Cardiac septum (tissue), 1 donor: ENCODE results near the gene NGB. TPM values are rescaled to one million over a fixed set of nuclear protein-coding genes. Genes with fewer than 3 reads are reported as not detected.
"Not testable (repeated sequence)": the region's sequence is repeated elsewhere in the genome, so short reads cannot be mapped to it uniquely, and the experiment has no call there.

Experiments
- DNase-seq: peaks from one replicate; pipeline ENCODE4 v3.0.0-alpha.2; 2020; ENCODE audit warnings: low spot score
- intact Hi-C: fragments of 100-400 bp; cut with DNase I; formaldehyde crosslinking; loops from one replicate; pipeline ENCODE4 v1.14.0; 2022
- long read RNA-seq: library from polyadenylated mRNA; unstranded; transcript quantifications from one replicate; pipeline ENCODE4 v2.0.0, GENCODE V29; 2021
- total RNA-seq: library from RNA; stranded (reverse); fragmentation: NEBNext Ultra II Directional; extraction: Animal tissue kit (Norgen Biotek cat#: 25700); gene quantifications from one replicate; pipeline ENCODE4 v1.2.1, GENCODE V29; 2021
- donor health status: DM: no; HTN: no; CAD: no.

The NGB gene, protein sequence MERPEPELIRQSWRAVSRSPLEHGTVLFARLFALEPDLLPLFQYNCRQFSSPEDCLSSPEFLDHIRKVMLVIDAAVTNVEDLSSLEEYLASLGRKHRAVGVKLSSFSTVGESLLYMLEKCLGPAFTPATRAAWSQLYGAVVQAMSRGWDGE
- not detected for total RNA-seq
- long read RNA-seq = 0 reads

DNA sequence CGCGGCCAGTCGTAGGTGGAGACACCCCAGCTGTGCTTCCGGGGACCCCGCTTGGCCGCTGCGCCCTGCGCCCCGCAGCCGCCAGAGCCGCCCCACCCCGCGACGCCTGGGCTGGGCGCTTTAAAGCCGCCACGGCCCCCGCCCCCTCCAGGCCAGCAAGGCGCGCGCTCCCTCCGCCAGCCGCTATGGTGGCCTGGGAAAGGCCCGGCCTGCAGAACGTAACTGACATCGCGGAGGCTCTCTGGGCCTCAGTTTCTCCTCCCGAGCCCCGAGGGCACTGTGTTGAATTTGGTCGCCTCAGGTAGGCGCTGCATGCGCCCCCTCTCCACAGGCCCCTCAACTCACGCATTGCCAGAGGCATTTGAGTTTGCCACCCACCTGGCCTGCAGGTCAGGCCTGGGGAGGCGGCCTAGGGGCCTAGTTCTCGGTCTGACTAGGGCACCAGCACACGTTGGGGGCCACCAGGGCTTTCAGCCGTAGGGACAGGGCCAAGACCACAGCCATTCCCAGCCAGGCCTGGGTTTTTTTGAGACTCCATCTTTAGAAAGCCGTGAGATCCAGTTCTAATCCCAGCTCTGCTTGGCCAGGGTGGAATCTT is at the start of gene NGB:
Gene NGB (minus strand): TSS at position 94 of the 598 bp plus-strand sequence. CDS start 269 bp downstream, outside the sequence.
- intact Hi-C loops = no loop called here
- DNase-seq = peak; percentile 41

DNA sequence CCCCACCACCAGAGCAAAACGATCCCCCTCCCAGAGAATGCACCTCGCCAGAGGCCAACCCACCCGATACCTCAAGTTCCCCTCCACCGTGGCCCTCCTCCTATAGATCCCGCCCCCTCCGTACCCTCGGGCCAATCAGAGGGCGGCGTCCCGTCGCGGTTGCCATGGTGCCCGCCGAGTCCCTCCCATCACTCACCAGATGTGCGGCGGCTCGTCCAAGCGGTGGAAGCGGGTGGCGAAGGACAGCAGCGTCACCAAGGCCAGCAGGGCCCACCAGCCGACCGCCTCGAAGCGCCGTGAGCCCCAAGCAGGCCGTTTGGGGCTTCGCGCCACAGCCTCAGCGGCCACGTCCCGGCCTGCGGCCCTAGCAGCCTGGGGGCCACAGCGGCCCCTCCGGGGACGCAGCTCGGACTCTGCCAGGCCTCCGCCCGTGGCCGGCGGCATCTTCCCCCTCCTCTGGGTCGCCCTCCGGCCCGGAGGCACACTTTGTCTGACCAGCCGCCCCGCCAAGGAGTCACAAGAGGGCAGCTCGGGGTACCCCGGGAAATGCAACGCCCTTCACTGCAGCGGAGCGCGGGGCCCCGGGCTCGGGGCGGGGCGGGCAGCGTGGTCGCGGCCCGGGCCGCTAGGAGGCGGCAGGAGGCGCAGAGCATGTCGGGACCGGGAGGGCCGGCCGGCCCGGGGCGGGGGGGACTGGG is 49.4 kb upstream of the NGB start, which contains the start of gene POMT2:
Gene POMT2 (minus strand): TSS at position 646 of the 698 bp plus-strand sequence. CDS start 202 bp downstream, at position 444.
- intact Hi-C loops = loop anchor here (2.0 to 5.0 kb wide), 3 partner anchors 57 to 222 kb away; partner anchors contain the start of genes CIPC, SAMD15, TMED8 and VIPAS39

DNA sequence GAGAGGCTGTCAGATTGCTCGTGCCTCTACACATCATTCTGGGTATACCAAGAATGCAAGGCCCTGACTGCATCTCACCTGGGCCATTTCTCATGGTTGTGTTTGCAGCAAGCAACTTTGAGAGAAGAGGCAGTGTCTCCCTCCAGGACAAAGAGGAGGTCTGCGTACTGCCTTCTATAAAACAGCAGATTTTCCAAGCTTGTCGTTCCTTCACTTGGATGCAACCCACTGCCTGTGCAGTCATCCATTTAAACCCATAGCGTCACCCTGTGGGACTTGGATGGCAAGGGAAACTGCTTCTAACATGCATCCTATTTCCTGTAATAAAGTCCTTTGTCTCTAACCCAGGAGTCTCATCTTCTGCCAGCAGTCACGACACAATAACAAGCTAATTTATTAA is 48.4 kb upstream of the NGB start:
- intact Hi-C loops = loop anchor here (5.0 kb wide), 2 partner anchors 167 to 442 kb away; no protein-coding TSS in a partner anchor
- no peak for DNase-seq

More for the DNA sequence above, 49.4 kb upstream of the NGB start, which contains the start of gene POMT2:
- peak; percentile 98 for DNase-seq

DNA sequence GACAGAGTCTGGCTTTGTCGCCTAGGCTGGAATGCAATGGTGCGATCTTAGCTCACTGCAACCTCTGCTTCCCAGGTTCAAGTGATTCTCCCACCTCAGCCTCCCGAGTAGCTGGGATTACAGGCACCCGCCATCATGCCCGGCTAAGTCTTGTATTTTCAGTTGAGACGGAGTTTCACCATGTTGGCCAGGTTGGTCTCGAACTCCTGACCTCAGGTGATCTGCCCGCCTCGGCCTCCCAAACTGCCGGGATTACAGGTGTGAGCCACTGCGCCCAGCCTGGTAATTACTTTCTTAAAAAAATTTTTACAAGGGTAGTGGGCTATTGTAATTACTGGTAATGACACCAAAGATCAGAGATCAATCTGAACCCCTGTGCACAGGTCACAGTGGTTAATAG is 47.8 kb upstream of the NGB start:
- DNase-seq = not testable (repeated sequence)
- intact Hi-C loops = loop anchor here (5.0 kb wide), 2 partner anchors 166 to 441 kb away; no protein-coding TSS in a partner anchor

DNA sequence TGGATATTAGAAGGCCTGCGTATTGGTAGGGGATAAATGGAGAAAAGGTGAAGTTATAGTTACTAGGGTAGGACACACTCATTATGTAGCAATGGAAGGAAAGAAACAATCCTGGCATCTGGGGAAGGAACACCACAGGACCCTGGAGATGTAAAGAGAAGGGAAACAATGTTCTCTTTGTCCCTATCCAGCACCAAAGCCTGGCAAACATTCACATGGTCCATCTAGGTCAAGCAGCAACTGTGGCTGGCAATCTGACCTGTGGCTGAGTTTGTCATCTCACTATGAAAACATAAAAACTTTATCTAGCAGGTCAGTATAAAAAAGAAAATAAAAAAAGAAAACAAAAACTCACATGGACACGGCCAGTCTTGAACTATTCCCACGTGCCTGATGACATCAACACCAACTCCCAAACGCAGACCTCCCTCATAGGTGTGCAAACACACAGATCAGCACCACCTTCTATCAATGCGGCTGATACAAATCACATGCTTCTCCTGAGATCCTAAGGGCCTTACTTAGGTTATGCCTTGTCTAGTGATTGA is 47.1 kb upstream of the NGB start:
- no peak for DNase-seq
- intact Hi-C loops = loop anchor here (5.0 kb wide), 2 partner anchors 166 to 441 kb away; no protein-coding TSS in a partner anchor

DNA sequence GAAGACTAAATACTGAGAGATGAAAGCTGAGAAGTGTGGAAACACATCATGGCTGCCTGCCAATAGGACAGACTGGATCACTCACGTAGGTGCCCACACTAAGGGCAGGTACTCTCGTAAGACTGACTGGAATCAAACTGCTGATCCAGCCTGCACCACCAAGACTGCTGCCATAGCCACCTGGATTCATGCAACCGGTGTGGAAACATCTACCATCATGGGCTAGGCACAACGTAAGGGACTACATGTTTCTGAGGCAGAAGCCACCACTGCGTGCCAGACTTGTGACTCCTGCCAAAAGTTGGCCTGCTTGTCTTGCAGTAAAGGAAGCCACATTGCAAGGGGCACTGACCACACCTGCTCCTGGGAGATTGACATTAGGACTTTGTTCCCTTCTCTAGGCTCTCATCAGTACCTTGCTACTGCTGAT is 45.9 kb upstream of the NGB start:
- intact Hi-C loops = loop anchor here (5.0 kb wide), 2 partner anchors 165 to 440 kb away; no protein-coding TSS in a partner anchor

DNA sequence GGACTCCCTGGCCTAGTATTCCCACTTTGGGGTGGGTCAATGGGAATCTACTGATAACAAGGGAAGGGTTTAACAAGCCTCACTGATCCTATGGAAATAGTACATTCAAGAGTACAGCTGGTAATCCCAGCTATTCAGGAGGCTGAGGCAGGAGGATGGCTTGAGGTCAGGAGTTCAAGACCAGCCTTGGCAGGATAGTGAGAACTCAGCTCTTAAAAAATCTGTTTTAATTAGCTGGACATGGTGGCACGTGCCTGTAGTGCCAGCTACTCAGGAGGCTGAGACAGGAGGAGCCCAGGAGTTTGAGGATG is 45.1 kb upstream of the NGB start:
- no peak for DNase-seq
- intact Hi-C loops = loop anchor here (5.0 kb wide), 2 partner anchors 164 to 439 kb away; no protein-coding TSS in a partner anchor

More for the DNA sequence above, 45.9 kb upstream of the NGB start:
- DNase-seq = no peak

DNA sequence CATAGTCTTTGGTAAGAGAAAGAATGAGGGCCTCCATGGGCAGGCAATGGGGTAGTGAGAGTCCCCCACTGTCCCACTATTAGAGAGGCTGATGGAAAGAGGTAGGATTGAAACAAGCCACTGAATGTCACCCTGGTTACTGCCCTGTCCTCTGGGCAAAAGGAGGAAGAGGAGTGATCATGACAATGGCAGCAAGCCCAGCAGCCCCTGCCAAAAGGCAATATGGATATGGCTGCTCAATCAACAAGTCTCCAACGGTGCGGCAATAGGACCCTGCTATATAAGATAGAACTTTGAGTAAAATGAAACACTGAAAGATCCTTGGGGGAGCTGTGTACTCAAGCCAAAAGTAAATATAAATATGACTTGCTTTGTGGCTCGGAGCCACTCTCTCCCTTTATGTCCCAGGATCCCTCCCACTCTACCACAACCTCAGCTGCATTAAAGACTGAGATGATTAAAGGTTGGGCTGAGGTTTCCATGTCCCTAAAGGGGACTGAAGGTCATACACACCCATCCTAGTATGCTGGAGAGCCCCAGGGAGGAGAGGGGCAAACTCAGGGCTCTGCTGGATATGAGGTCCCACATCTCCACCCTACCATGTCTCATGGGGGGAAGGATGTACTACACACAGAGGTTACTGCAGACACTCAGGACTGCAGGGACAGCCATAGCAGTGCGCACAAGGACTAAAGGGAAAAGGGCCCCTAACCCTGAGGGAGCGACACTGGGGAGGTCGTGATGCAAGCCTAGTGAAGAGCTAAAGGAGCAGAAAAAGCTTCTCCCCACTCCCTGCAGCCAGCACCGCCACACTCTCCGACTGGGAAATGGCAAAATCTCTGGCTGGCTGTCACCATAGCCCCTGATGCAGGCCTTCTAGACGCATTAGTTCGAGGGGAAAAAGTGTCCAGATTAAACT is 43.8 kb upstream of the NGB start:
- no peak for DNase-seq
- intact Hi-C loops = loop anchor here (5.0 kb wide), 2 partner anchors 162 to 437 kb away; no protein-coding TSS in a partner anchor

DNA sequence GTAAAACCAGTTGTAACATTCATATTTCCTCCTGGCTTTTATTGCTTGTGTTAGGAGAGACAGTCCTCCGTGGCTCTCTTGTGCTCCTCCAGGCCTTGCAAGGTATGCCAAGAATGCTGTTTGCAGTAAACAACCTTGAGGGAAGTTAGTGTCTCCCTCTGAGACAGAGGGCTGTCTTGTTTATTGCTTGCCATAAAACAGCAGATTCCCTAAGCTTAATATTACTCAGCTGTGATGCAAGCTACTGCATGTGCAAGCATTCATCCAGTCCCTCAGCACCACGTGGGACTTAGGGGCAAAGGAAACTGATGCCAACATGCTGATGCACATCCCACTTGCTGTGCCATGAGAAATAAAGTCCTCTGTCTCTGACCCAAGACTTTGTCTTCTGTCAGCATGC is 43.0 kb upstream of the NGB start:
- no peak for DNase-seq
- intact Hi-C loops = no loop called here

DNA sequence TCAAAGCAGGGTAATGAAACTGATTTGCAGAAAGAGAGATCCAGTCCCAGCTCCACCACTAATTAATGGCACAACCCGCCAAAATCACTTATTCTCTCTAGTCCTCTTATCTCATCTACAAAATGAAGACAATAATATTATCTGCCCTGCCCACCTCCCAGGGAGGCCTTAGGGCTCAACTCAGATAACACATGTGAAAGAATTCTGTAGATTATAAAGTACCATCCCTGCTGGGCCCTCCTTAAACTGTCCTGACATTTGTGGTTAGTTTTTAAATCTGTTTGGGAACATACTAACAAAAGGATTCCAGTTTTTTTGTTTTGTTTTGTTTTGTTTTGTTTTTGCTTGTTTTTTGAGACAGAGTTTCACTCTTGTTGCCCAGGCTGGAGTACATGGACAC is 42.4 kb upstream of the NGB start:
- intact Hi-C loops = no loop called here
- DNase-seq = no peak

DNA sequence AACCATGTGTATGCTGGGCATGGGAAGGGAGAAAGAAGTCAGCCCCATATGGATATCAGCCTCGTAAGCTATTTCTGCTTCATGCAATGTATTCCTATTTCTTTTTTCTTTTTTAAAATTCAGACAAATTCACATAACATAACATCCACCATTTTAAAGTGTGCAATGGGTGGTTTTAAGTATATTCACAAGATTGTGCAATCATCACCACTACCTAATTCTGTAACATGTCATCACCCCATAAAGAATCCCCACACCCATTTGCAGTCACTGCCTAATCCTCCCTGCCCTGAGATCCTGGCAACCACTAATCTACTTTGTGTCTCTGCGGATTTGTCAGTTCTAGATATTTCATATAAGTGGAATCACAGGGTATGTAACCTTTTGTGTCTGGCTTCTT is 40.2 kb upstream of the NGB start:
- intact Hi-C loops = no loop called here
- no peak for DNase-seq

DNA sequence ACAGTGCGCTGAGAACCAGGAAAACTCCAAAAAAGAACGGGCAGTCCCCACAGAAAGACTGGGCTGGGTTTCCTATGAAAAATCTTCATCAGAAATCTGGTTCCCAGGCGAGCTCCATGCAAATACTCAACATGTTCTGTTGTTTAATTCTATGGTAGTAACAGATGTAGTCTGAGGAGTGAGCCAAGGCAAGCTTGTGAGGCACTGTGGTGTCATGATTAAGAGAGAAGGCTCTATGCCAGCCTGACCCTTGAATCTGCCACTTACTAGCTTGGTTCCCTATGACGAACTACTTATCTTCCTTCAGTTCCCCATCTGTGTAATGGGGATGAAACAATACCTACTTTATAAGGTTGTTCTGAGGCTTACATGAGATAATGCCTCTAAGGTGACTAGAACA is 39.0 kb upstream of the NGB start:
- intact Hi-C loops = no loop called here
- DNase-seq = no peak

DNA sequence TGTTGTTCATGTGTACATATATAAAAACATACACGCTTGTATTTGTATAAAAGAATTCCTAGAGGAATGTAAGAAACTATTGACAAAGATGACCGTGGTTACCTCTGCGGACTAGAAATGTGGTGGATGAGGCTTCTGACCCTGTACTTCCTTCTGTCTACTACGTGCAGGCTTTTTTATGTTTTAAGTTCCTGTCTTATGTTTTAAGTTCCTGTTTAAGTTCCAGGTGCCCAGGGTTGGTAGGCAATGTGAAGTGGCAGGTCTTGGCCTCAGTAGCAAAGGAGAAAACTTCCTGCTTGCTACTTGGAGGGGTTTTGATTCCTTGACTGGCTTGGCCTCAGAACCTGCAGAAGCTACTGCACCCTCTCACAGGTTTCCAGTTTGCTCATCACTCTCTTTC is 38.1 kb upstream of the NGB start:
- DNase-seq = no peak
- intact Hi-C loops = loop anchor here (10.0 kb wide), 1 partner anchor 236 kb away; no protein-coding TSS in a partner anchor

DNA sequence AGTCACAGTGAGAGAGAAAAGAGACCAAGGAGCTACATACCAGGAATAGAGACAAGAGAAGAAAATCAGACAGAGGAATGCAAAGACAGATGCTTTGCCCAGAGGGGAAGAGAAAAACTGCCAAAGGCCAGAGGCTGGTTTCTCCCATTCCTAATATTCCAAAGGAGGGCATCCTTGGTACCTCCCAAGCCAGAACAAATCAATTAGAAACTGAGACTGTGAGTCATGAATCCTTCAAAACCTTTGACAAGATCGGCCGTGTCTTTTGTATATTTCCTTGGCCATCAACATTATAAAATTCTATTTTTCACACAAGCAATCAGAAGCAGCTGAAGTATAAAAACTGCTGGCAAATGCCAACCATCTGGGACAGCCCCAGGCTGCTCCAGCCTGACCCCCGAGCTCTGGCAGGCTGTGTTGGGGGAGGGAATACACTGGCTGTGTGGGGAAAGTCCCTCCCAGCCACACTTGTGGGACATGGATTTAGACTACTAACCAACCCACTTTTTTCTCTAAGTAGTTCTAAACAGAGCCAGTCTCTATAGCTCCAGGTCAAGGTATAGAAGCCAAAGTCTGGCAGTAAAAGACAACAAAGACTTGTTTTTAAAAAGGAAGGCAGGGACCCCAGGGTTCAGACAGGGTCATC is 36.0 kb upstream of the NGB start:
- DNase-seq = no peak
- intact Hi-C loops = loop anchor here (10.0 kb wide), 1 partner anchor 238 kb away; no protein-coding TSS in a partner anchor

DNA sequence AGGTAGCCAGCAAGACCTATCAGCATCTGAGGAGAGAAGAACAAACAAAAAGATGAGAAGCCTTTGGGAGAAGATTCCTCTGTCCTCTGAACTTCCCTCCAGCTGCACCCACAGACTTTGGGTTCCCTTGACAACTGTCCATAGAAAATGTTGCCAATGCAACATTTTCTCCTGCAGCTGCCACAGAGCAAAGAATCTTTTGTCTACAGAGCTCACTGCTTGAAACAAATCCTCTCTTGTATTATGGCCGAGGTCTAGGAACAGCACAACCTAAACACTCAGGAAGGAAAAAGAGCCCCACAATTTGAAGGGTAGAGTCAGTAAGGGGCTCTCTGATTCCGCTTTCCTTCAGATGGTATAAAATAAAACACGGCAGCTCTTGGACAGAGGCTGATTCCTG is 35.4 kb upstream of the NGB start:
- intact Hi-C loops = loop anchor here (10.0 kb wide), 1 partner anchor 238 kb away; no protein-coding TSS in a partner anchor
- no peak for DNase-seq

DNA sequence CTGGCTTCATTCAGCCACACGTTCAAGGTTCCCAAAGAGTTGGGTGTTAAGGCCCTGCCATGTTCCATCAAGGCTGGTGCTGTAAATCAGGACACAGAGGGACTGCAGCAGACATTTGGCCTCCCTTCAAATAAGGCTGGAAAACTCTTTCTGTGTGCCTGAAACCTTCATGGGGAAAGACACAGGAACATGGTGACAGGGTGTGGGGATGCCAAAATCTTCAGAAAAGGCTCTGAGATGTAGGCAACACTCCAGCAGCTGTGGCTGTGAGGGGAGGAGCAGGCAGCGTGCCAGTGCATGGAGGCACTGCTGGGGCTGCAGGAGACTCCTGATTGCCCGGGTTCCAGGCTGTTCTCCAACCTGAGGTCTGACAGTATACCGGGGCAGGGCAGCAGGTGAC is 34.7 kb upstream of the NGB start:
- DNase-seq = no peak
- intact Hi-C loops = loop anchor here (10.0 kb wide), 1 partner anchor 239 kb away; no protein-coding TSS in a partner anchor

DNA sequence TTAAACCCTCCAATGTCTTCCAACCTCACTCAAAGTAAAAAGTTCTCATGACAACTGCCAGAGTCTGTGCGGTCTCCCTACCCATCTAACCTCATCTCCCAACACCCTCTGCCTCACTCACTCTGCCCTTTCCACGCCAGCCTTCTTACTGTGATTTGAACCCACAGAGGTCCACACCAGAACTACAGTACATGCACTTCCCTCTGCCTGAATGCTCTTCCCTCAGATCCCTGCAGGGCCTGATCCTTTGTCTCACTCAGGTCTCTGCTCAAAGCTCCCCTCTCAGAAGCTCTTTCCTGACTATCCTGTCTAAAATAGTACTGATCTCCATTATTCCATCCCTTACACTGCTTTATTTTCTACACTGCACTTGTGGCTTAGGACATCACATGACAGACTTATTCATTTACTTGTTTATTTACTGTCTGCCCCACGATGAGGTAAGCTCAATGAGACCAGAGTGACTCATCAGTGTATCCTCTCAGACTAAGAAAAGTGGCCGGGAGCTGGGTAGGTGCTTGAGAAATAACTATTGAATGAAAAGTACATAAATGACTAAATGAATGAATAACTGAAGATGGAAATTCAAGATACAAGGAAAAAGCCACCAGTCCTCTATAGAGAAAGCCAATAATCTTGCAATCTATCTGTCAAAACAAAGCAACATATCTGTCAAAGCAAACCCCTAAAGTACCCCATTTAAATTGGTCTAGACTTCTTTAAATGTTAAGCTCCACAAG is 32.6 kb upstream of the NGB start:
- intact Hi-C loops = loop anchor here (10.0 kb wide), 1 partner anchor 241 kb away; no protein-coding TSS in a partner anchor
- DNase-seq = no peak

DNA sequence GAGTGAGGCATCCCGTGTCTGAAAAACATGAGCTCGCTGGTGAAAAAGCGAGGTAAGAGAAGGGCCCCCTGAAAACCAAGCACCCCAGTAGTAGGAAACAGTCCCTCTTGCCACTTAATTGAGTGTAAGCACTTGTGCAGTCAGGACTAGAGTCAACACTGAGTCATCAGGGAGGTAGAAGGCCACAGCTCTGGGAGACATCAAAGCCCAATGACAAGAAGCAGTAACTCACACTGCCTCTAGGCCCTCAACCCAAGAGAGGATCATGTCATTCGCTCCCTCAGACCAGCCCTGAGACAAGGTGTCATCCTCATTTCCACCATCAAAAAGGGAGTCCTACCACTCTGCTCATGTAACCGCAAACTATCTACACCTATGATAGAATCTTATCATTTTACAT is 31.9 kb upstream of the NGB start:
- no peak for DNase-seq
- intact Hi-C loops = loop anchor here (10.0 kb wide), 1 partner anchor 242 kb away; no protein-coding TSS in a partner anchor
